CD4-positive, alpha-beta T cell treated with Interleukin-10 for 1 hour (primary cell): Measurements from ENCODE around the gene SMIM34.

Experiments used
- DNase-seq: peaks from one replicate; pipeline ENCODE4 v3.0.0-alpha.2; 2020

Gene SMIM34

DNA sequence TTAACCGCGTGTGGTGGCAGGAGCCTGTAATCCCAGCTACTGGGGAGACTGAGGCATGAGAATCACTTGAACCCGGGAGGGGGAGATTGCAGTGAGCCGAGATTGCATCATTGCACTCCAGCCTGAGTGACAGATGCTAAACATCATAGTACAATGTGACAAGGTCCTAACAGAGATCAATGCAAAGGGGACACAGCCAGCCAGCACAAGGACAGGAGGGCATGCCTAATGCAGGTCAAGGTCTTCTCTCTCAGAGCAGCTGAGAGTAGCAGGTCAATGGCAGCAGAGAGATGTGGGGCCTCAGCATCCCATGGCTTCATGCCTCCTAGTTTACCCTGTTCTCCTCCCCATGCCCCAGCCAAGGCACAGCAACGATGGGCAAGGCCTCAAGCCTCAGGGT is 51.4 kb downstream of the SMIM34 start:
- DNase-seq: no peak

- DNase-seq: no peak
These were observed 54.0 kb downstream of the SMIM34 start for GRCh38 chr21:34369741-34370140.
